Mammary epithelial cell (primary cell): ENCODE data around the gene CRYBB1.

Source experiments
- EZH2 ChIP-seq: IDR thresholded peaks from 2 replicates; pipeline ENCODE4 v1.6.1; 2012; ENCODE audit warnings: low read length, inconsistent platforms, borderline replicate concordance
- TF ChIP-seq, protein P1 (sequence below), 2 donors: IDR thresholded peaks in 1 of 2; conservative IDR thresholded peaks in 1 of 2; 2 replicates each; pipeline ENCODE4 v1.5.1; 2011 to 2012; ENCODE audit warnings: inconsistent platforms in 2 of 2, low read length in 2 of 2, mild to moderate bottlenecking in 2 of 2, control low read depth in 1 of 2, low read depth in 1 of 2; ENCODE audit not compliant: insufficient read depth in 1 of 2; ENCODE audit errors: extremely low read depth in 1 of 2

GRCh38 chr22:26561756-26562417 lies 55.9 kb downstream of the CRYBB1 start:
- TF ChIP-seq, protein P1, sequence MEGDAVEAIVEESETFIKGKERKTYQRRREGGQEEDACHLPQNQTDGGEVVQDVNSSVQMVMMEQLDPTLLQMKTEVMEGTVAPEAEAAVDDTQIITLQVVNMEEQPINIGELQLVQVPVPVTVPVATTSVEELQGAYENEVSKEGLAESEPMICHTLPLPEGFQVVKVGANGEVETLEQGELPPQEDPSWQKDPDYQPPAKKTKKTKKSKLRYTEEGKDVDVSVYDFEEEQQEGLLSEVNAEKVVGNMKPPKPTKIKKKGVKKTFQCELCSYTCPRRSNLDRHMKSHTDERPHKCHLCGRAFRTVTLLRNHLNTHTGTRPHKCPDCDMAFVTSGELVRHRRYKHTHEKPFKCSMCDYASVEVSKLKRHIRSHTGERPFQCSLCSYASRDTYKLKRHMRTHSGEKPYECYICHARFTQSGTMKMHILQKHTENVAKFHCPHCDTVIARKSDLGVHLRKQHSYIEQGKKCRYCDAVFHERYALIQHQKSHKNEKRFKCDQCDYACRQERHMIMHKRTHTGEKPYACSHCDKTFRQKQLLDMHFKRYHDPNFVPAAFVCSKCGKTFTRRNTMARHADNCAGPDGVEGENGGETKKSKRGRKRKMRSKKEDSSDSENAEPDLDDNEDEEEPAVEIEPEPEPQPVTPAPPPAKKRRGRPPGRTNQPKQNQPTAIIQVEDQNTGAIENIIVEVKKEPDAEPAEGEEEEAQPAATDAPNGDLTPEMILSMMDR (conservative IDR thresholded peaks at IDR 0.05 in 1 of 2, IDR thresholded peaks at IDR 0.05 in 1 of 2; ENCODE audit: extremely low read depth in 1 of 2, insufficient read depth in 1 of 2, low read depth in 1 of 2, low read length in 2 of 2) = no peak
- TF ChIP-seq EZH2 = no peak
